Measurements from ENCODE around the gene OR2AG2.

Gene OR2AG2

GRCh38 chr11:6737872-6738466, 33.8 kb downstream of the OR2AG2 start:
- DNase-seq: no peak

DNA sequence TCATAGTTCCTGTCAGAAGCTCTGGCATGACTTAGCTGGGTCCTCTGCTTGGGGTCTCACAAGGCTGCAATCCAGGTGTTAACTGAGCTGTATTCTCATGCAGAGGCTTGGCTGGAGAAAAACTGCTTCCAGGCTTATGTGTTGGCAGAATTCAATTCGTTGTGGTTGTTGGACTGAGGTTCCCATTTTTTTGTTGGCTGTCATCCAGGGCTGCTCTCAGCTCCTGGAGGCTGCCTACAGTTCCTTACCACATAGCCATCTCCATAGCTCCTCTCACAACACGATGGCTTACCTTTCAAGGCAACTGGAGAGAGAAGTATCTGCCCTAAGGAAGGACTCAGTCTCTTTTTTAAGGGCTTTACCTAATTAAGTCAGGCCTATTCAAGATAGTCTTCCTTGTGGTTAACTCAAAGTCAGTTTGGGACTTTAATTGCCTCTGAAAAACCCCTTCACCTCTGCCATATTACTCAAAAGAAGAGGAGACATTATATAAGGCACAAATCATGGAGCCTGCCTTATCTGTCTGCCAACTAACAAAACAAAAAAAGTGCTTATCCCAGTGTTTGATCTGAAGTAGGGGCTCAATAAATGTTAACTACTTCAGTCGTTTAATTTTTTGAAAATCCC, 35.2 kb downstream of the OR2AG2 start:
- no peak for DNase-seq

- no peak for DNase-seq
Observed at GRCh38 chr11:6735306-6735705, 36.5 kb downstream of the OR2AG2 start.

DNA sequence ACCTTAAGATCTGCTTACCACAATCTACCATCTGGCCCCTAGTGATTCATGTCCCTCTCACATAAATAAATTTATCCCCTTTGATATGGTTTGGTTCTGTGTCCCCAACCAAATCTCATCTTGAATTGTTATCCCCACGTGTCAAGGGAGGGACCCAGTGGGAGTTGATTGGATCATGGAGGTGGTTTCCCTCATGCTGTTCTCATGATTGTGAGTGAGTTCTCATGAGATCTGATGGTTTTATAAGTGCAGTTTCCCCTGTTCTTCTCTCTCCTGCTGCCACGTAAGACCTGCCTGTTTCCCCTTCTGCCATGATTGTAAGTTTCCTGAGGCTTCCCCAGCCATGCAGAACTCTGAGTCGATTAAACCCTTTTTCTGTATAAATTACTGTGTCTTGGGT, 37.2 kb downstream of the OR2AG2 start:
- DNase-seq: no peak

- no peak for DNase-seq
Observed at GRCh38 chr11:6733326-6734275, 38.2 kb downstream of the OR2AG2 start.

GRCh38 chr11:6727971-6728760, 43.6 kb downstream of the OR2AG2 start:
- no peak for DNase-seq

DNA sequence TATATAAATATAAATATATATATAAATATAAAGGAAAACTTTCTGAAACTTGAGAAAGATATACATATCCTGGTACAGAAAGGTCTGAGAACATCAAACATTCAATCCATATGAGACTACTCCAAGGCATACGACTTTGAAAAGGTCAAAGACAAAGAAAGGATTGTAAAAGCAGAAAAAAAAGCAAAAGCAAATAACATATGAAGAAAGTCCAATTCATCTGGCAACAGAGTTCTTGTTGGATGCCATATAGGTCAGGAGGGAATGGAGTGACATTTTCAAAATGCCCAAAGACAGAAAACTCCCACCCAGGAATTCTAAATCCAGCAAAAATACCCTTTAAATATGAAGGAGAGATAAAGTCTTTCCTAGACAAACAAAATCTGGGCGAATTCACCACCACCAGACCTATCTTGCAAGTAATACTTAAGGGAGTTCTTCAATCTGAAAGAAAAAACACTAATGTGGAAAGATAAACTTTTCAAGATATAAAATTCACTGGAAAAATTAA, 46.3 kb downstream of the OR2AG2 start:
- no peak for DNase-seq

DNA sequence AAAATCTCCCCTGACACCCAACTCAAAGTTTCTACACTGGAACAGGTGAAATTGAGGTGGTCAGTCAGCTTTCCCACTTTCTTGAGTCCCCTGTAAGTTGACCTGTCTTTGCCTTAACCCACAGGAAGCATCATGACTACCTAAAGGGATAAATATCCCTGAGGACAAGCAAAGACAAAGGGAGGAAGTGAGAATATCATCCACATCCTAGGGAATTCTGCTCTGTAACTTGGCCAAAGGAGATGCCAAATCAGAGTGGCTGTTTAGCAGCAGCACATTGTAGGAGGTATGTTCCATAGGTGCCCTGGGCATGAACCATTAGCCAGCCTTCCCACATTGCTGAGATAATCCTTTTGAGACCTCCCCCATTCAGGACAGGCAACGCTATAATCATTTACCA, 47.8 kb downstream of the OR2AG2 start:
- DNase-seq: no peak

GRCh38 chr11:6721343-6721742, 50.4 kb downstream of the OR2AG2 start:
- no peak for DNase-seq

DNA sequence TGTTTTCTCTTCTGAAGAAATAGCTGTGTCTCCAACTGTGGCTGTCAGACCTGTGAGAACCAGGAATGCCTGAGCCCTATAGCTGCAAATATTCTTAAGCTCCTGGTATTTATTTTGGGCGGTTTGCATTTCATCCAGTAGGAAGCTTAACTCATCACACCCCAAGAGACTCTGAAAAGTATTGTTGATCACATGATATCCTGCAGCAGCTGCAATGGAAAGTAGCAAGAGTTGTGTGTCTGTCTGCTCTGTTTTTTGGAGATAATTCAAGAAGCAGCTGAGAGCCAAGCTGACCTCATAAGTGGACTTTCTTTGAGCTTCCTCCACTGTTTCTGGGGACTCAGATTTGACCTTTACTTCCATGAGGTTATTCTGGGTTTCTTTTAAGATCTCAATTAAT, 52.2 kb downstream of the OR2AG2 start:
- no peak for DNase-seq

GRCh38 chr11:6717426-6717825, 54.4 kb downstream of the OR2AG2 start:
- no peak for DNase-seq

All from NCI-H2171 (cell line).